HG03520 (cell line): ENCODE data around the gene PRR14.

Source experiments
- ATAC-seq: cut with Tn5 transposase; IDR thresholded peaks from one replicate; pipeline ENCODE4 v1.9.1; 2021; ENCODE audit warnings: mild to moderate bottlenecking, moderate library complexity; ENCODE audit not compliant: unreplicated experiment

Gene PRR14

GRCh38 chr16:30658731-30659506, 8.2 kb downstream of the PRR14 start:
- ATAC-seq: peak; percentile 23

GRCh38 chr16:30659507-30660423, 9.0 kb downstream of the PRR14 start:
- ATAC-seq: no peak

GRCh38 chr16:30660424-30661261, 9.9 kb downstream of the PRR14 start:
- no peak for ATAC-seq

GRCh38 chr16:30662449-30662848, 11.7 kb downstream of the PRR14 start:
- ATAC-seq: no peak

- ATAC-seq: no peak
These were observed 12.3 kb downstream of the PRR14 start for GRCh38 chr16:30663038-30663437.

- ATAC-seq: no peak
These were observed 13.1 kb downstream of the PRR14 start for GRCh38 chr16:30663820-30664219.

- no peak for ATAC-seq
These were observed 13.9 kb downstream of the PRR14 start for GRCh38 chr16:30664616-30665109.

- no peak for ATAC-seq
These were observed 14.5 kb downstream of the PRR14 start for GRCh38 chr16:30665155-30665829.

- ATAC-seq: no peak
These were observed 15.1 kb downstream of the PRR14 start for GRCh38 chr16:30665830-30666190.

GRCh38 chr16:30666681-30667080, 15.9 kb downstream of the PRR14 start:
- no peak for ATAC-seq

- ATAC-seq: no peak
These were observed 16.7 kb downstream of the PRR14 start for GRCh38 chr16:30667361-30667905.

- no peak for ATAC-seq
These were observed 17.6 kb downstream of the PRR14 start for GRCh38 chr16:30668393-30668792.

GRCh38 chr16:30669026-30669902, 18.5 kb downstream of the PRR14 start:
- ATAC-seq: no peak

- ATAC-seq: no peak
These were observed 19.4 kb downstream of the PRR14 start for GRCh38 chr16:30669903-30670824.

GRCh38 chr16:30675143-30675542, 24.4 kb downstream of the PRR14 start:
- ATAC-seq: no peak

- no peak for ATAC-seq
These were observed 27.3 kb downstream of the PRR14 start for GRCh38 chr16:30677931-30678585.

- ATAC-seq: no peak
These were observed 27.8 kb downstream of the PRR14 start for GRCh38 chr16:30678586-30678970.

- no peak for ATAC-seq
These were observed 29.6 kb downstream of the PRR14 start for GRCh38 chr16:30680326-30680725.
